WTC11 (cell line): Measurements from ENCODE around the gene AMBRA1. TPM values are rescaled to one million over a fixed set of nuclear protein-coding genes. Genes with fewer than 3 reads are reported as not detected.

Experiments
- ATAC-seq: fragments of 200-7000 bp; cut with Tn5 transposase; 2 replicates; pipeline ENCODE4 v1.10.0; 2021; ENCODE audit warnings: mild to moderate bottlenecking, moderate library complexity
- CTCF ChIA-PET: fragments of 300-600 bp; sonication (Branson Sonifier 250); formaldehyde crosslinking; loops from one replicate; lab custom pipeline; 2021; ENCODE audit warnings: antibody characterized with exemption; lab: Charles Lee
- POLR2A ChIA-PET: fragments of 350-600 bp; sonication (Branson Sonifier 250); formaldehyde crosslinking; loops from one replicate; lab custom pipeline; 2021; ENCODE audit warnings: antibody characterized with exemption; lab: Charles Lee
- DNase-seq: peaks from one replicate; pipeline ENCODE4 v3.0.0; 2021; ENCODE audit warnings: low spot score
- H3K27ac Mint-ChIP-seq: 2 replicates; pipeline ENCODE4 v1.8.0; 2021; ENCODE audit warnings: mixed read lengths
- H3K27me3 Mint-ChIP-seq: 2 replicates; pipeline ENCODE4 v1.8.0; 2021; ENCODE audit warnings: low read depth, mild to moderate bottlenecking, moderate library complexity, mixed read lengths
- H3K36me3 Mint-ChIP-seq: 2 replicates; pipeline ENCODE4 v1.8.0; 2021; ENCODE audit warnings: mixed read lengths
- H3K4me1 Mint-ChIP-seq: 2 replicates; pipeline ENCODE4 v1.8.0; 2022; ENCODE audit warnings: mixed read lengths
- H3K4me3 Mint-ChIP-seq: 2 replicates; pipeline ENCODE4 v1.8.0; 2021; ENCODE audit warnings: mild to moderate bottlenecking, moderate library complexity, mixed read lengths
- H3K9me3 Mint-ChIP-seq: 2 replicates; pipeline ENCODE4 v1.8.0; 2021; ENCODE audit warnings: mixed read lengths
- E2F1 ChIP-seq: sonication (generic); formaldehyde crosslinking; IDR thresholded peaks from 2 replicates; pipeline ENCODE4 v1.8.0; 2022; ENCODE audit warnings: mild to moderate bottlenecking, missing genetic modification reagents
- ERG ChIP-seq: fragments of 250-450 bp; sonication (Bioruptor Pico); IDR thresholded peaks from 2 replicates; pipeline ENCODE4 v1.8.0; 2021; ENCODE audit warnings: mild to moderate bottlenecking
- ETV6 ChIP-seq: sonication (generic); formaldehyde crosslinking; IDR thresholded peaks from 2 replicates; pipeline ENCODE4 v1.8.1; 2022; ENCODE audit warnings: mild to moderate bottlenecking, missing genetic modification reagents
- FOXJ3 ChIP-seq: sonication (generic); formaldehyde crosslinking; IDR thresholded peaks from 2 replicates; pipeline ENCODE4 v1.9.0; 2021; ENCODE audit warnings: missing genetic modification reagents, mild to moderate bottlenecking, borderline replicate concordance
- FOXP1 ChIP-seq: sonication (generic); formaldehyde crosslinking; IDR thresholded peaks from 2 replicates; pipeline ENCODE4 v1.8.0; 2022; ENCODE audit warnings: missing genetic modification reagents, mild to moderate bottlenecking, moderate library complexity, borderline replicate concordance
- GRHL2 ChIP-seq: fragments of 250-450 bp; sonication (Bioruptor Pico); IDR thresholded peaks from 2 replicates; pipeline ENCODE4 v1.8.0; 2022; ENCODE audit warnings: mild to moderate bottlenecking, moderate library complexity; ENCODE audit not compliant: insufficient replicate concordance, severe bottlenecking
- HMGA2 ChIP-seq: fragments of 250-450 bp; sonication (Bioruptor Pico); IDR thresholded peaks from 2 replicates; pipeline ENCODE4 v1.4.0; 2021; ENCODE audit warnings: mild to moderate bottlenecking, moderate library complexity
- NFYB ChIP-seq: sonication (generic); formaldehyde crosslinking; conservative IDR thresholded peaks from 2 replicates; pipeline ENCODE4 v1.8.0; 2022; ENCODE audit warnings: low read depth, missing genetic modification reagents
- OVOL2 ChIP-seq: fragments of 250-450 bp; sonication (Bioruptor Pico); IDR thresholded peaks from 2 replicates; pipeline ENCODE4 v1.9.0; 2021; ENCODE audit warnings: mild to moderate bottlenecking, borderline replicate concordance
- RORB ChIP-seq: fragments of 250-450 bp; sonication (Bioruptor Pico); IDR thresholded peaks from 2 replicates; pipeline ENCODE4 v1.9.0; 2021; ENCODE audit warnings: mild to moderate bottlenecking
- ZMAT4 ChIP-seq: fragments of 250-450 bp; sonication (Bioruptor Pico); IDR thresholded peaks from 2 replicates; pipeline ENCODE4 v1.9.0; 2021; ENCODE audit warnings: mild to moderate bottlenecking
- ZNF317 ChIP-seq: sonication (generic); formaldehyde crosslinking; IDR thresholded peaks from 2 replicates; pipeline ENCODE4 v1.8.1; 2023; ENCODE audit warnings: low read depth, mild to moderate bottlenecking, moderate library complexity, missing genetic modification reagents, borderline replicate concordance
- ZNF396 ChIP-seq: fragments of 250-450 bp; sonication (Bioruptor Pico); IDR thresholded peaks from 2 replicates; pipeline ENCODE4 v1.8.0; 2021; ENCODE audit warnings: mild to moderate bottlenecking, moderate library complexity, borderline replicate concordance
- total RNA-seq: library from RNA; stranded (reverse); gene quantifications from 3 replicates; pipeline ENCODE4 v1.2.3, GENCODE V29; 2021
- TF ChIP-seq, protein P1 (sequence below): sonication (generic); formaldehyde crosslinking; IDR thresholded peaks from 2 replicates; pipeline ENCODE4 v1.8.1; 2022; ENCODE audit warnings: low read depth, missing genetic modification reagents, borderline replicate concordance
- TF ChIP-seq, protein P2 (sequence below): fragments of 200-600 bp; IDR thresholded peaks from 2 replicates; pipeline ENCODE4 v1.8.0; 2022; ENCODE audit warnings: antibody characterized with exemption
- TF ChIP-seq, protein P3 (sequence below): sonication (generic); formaldehyde crosslinking; IDR thresholded peaks from 2 replicates; pipeline ENCODE4 v1.8.1; 2023; ENCODE audit warnings: mild to moderate bottlenecking, moderate library complexity, missing genetic modification reagents

The AMBRA1 gene
- total RNA-seq, 1 experiment from 2014 or later, result 35.0 TPM

- ATAC-seq (peak; percentile 64), DNase-seq (no peak)
- H3K9me3 Mint-ChIP-seq, result no peaks in the 10 kb centered on the region
- no peaks in the 10 kb centered on the region for H3K27me3 Mint-ChIP-seq
- H3K4me1 Mint-ChIP-seq, result peaks cover 45% of the 10 kb centered on the region
- CTCF ChIA-PET, result interaction anchor here (0.9 to 1.8 kb wide), 7 partner anchors 34 to 125 kb away, joined by 3 to 22 read pairs (median 5); no protein-coding TSS in a partner anchor
- H3K4me3 Mint-ChIP-seq, result peak overlapping the region; percentile 37; the same call in 1 of the 2 replicates
- H3K27ac Mint-ChIP-seq, result peak overlapping the region; percentile 66
- TF ChIP-seq HMGA2 (CRISPR knock-in tag) (no peak), ERG (CRISPR knock-in tag) (no peak), OVOL2 (no peak)
- POLR2A ChIA-PET, result interaction anchor here (0.7 kb wide), 1 partner anchor 11 kb away, joined by 9 read pairs; no protein-coding TSS in a partner anchor
- peaks cover 2% of the 10 kb centered on the region; the same call in 1 of the 2 replicates for H3K36me3 Mint-ChIP-seq
Observed at GRCh38 chr11:46456269-46457001, 137.4 kb downstream of the AMBRA1 start.

DNA sequence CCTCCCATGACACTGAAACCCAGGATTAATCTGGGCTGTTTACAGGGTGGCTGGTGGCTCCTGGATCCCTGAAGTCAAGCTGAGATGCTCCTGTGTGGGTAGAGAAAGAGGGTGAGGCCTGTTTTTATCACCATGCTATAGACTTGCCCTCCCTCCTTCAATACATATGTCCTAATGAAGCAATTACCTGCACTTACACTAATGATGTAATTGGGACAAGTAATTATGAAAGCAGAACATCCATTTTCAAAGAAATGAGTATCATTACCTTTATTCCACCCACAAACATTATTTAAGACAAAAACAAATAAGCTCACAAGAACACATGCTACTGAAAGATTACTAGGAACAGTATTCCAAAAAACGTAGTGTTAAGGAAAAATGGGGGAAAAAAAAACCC lies 138.0 kb downstream of the AMBRA1 start:
- DNase-seq (no peak), ATAC-seq (no peak)
- Mint-ChIP-seq H3K4me3 (no peak overlapping the region), H3K27ac (peak overlapping the region; percentile 66; the same call in 1 of the 2 replicates), H3K4me1 (peaks cover 48% of the 10 kb centered on the region), H3K9me3 (no peaks in the 10 kb centered on the region), H3K36me3 (peaks cover 2% of the 10 kb centered on the region; the same call in 1 of the 2 replicates), H3K27me3 (no peaks in the 10 kb centered on the region)
- CTCF ChIA-PET, result interaction anchor here (1.6 to 1.8 kb wide), 3 partner anchors 34 to 73 kb away, joined by 6 to 22 read pairs (median 10); no protein-coding TSS in a partner anchor
- TF ChIP-seq ETV6 (no peak), NFYB (no peak), GRHL2 (CRISPR knock-in tag) (no peak), FOXJ3 (no peak), RORB (CRISPR knock-in tag) (no peak), ZMAT4 (CRISPR knock-in tag) (no peak), E2F1 (CRISPR knock-in tag) (no peak), ZNF317 (CRISPR knock-in tag) (no peak), FOXP1 (CRISPR knock-in tag) (no peak), ZNF396 (CRISPR knock-in tag) (no peak)
- TF ChIP-seq, protein P1, sequence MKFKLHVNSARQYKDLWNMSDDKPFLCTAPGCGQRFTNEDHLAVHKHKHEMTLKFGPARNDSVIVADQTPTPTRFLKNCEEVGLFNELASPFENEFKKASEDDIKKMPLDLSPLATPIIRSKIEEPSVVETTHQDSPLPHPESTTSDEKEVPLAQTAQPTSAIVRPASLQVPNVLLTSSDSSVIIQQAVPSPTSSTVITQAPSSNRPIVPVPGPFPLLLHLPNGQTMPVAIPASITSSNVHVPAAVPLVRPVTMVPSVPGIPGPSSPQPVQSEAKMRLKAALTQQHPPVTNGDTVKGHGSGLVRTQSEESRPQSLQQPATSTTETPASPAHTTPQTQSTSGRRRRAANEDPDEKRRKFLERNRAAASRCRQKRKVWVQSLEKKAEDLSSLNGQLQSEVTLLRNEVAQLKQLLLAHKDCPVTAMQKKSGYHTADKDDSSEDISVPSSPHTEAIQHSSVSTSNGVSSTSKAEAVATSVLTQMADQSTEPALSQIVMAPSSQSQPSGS, result no peak
- TF ChIP-seq, protein P2, sequence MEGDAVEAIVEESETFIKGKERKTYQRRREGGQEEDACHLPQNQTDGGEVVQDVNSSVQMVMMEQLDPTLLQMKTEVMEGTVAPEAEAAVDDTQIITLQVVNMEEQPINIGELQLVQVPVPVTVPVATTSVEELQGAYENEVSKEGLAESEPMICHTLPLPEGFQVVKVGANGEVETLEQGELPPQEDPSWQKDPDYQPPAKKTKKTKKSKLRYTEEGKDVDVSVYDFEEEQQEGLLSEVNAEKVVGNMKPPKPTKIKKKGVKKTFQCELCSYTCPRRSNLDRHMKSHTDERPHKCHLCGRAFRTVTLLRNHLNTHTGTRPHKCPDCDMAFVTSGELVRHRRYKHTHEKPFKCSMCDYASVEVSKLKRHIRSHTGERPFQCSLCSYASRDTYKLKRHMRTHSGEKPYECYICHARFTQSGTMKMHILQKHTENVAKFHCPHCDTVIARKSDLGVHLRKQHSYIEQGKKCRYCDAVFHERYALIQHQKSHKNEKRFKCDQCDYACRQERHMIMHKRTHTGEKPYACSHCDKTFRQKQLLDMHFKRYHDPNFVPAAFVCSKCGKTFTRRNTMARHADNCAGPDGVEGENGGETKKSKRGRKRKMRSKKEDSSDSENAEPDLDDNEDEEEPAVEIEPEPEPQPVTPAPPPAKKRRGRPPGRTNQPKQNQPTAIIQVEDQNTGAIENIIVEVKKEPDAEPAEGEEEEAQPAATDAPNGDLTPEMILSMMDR, result no peak
- TF ChIP-seq, protein P3, sequence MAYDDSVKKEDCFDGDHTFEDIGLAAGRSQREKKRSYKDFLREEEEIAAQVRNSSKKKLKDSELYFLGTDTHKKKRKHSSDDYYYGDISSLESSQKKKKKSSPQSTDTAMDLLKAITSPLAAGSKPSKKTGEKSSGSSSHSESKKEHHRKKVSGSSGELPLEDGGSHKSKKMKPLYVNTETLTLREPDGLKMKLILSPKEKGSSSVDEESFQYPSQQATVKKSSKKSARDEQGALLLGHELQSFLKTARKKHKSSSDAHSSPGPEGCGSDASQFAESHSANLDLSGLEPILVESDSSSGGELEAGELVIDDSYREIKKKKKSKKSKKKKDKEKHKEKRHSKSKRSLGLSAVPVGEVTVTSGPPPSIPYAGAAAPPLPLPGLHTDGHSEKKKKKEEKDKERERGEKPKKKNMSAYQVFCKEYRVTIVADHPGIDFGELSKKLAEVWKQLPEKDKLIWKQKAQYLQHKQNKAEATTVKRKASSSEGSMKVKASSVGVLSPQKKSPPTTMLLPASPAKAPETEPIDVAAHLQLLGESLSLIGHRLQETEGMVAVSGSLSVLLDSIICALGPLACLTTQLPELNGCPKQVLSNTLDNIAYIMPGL, result no peak
- POLR2A ChIA-PET, result interaction anchor here (0.7 kb wide), 1 partner anchor 12 kb away, joined by 9 read pairs; no protein-coding TSS in a partner anchor
